Islet of Langerhans (tissue), 1 donor: ENCODE measurements around the gene L3MBTL4.

Experiments used
- FAIRE-seq: peaks from one replicate; lab custom pipeline; 2011; peaks lifted over from hg19 to GRCh38; lab: Jason Lieb, UNC

Gene L3MBTL4

GRCh38 chr18:5955861-5956260, 458.9 kb downstream of the L3MBTL4 start:
- FAIRE-seq: no peak

- FAIRE-seq: no peak
These were observed 463.1 kb downstream of the L3MBTL4 start for GRCh38 chr18:5951515-5952091.

GRCh38 chr18:5948781-5949180, 465.9 kb downstream of the L3MBTL4 start:
- FAIRE-seq: no peak

GRCh38 chr18:5948237-5948636, 466.5 kb downstream of the L3MBTL4 start:
- no peak for FAIRE-seq

- FAIRE-seq: no peak
These were observed 470.3 kb downstream of the L3MBTL4 start for GRCh38 chr18:5944448-5944847.

GRCh38 chr18:5943514-5943913, 471.2 kb downstream of the L3MBTL4 start:
- no peak for FAIRE-seq

GRCh38 chr18:5942591-5942990, 472.1 kb downstream of the L3MBTL4 start:
- FAIRE-seq: no peak

GRCh38 chr18:5941890-5942289, 472.8 kb downstream of the L3MBTL4 start:
- no peak for FAIRE-seq

GRCh38 chr18:5939801-5940667, 474.7 kb downstream of the L3MBTL4 start:
- FAIRE-seq: no peak

GRCh38 chr18:5937795-5938194, 476.9 kb downstream of the L3MBTL4 start:
- no peak for FAIRE-seq

GRCh38 chr18:5937121-5937520, 477.6 kb downstream of the L3MBTL4 start:
- FAIRE-seq: no peak

GRCh38 chr18:5930789-5931188, 483.9 kb downstream of the L3MBTL4 start:
- FAIRE-seq: no peak

GRCh38 chr18:5918205-5918858, 496.4 kb downstream of the L3MBTL4 start:
- no peak for FAIRE-seq

GRCh38 chr18:5914951-5915350, 499.8 kb downstream of the L3MBTL4 start:
- no peak for FAIRE-seq

- no peak for FAIRE-seq
These were observed 500.7 kb downstream of the L3MBTL4 start for GRCh38 chr18:5914016-5914415.

GRCh38 chr18:5912566-5912965, 502.1 kb downstream of the L3MBTL4 start:
- FAIRE-seq: no peak

- no peak for FAIRE-seq
These were observed 505.6 kb downstream of the L3MBTL4 start for GRCh38 chr18:5909125-5909524.
